GM23338 (cell line): ENCODE results near the gene FXYD7. TPM values are rescaled to one million over a fixed set of nuclear protein-coding genes. Genes with fewer than 3 reads are reported as not detected.

ENCODE experiments used
- ATAC-seq: fragments of 200-7000 bp; cut with Tn5 transposase; 3 replicates; pipeline ENCODE4 v1.9.1; 2020
- DNase-seq: peaks from one replicate; pipeline ENCODE4 v3.0.0-alpha.2; 2015; ENCODE audit warnings: low spot score
- H2AFZ ChIP-seq: fragments of 200-600 bp; sonication (generic); 2 replicates; pipeline ENCODE4 v1.8.0; 2016; ENCODE audit warnings: antibody characterized with exemption, mild to moderate bottlenecking, moderate library complexity
- H3F3A ChIP-seq: fragments of 200-600 bp; sonication (generic); replicated peaks from 2 replicates; pipeline ENCODE4 v1.8.0; 2017; ENCODE audit warnings: antibody characterized with exemption, mixed run types, low read depth
- H3K27ac ChIP-seq: fragments of 200-600 bp; sonication (generic); 2 replicates; pipeline ENCODE4 v1.6.1; 2016; ENCODE audit warnings: low read depth
- H3K27me3 ChIP-seq: fragments of 200-600 bp; sonication (generic); 2 replicates; pipeline ENCODE4 v1.8.0; 2016; ENCODE audit warnings: mild to moderate bottlenecking, mixed run types, moderate library complexity; ENCODE audit not compliant: insufficient read depth
- H3K36me3 ChIP-seq: fragments of 200-600 bp; sonication (generic); 2 replicates; pipeline ENCODE4 v1.8.0; 2016; ENCODE audit warnings: mild to moderate bottlenecking; ENCODE audit not compliant: insufficient read depth
- H3K4me1 ChIP-seq: fragments of 200-600 bp; sonication (generic); 2 replicates; pipeline ENCODE4 v1.8.0; 2016; ENCODE audit warnings: mild to moderate bottlenecking, moderate library complexity; ENCODE audit not compliant: insufficient read depth
- H3K4me2 ChIP-seq: fragments of 200-600 bp; sonication (generic); 2 replicates; pipeline ENCODE4 v1.7.1; 2017; ENCODE audit warnings: mixed run types
- H3K4me3 ChIP-seq: fragments of 200-600 bp; sonication (generic); 2 replicates; pipeline ENCODE4 v1.6.1; 2016; ENCODE audit warnings: mixed run types
- H3K79me2 ChIP-seq: fragments of 200-600 bp; sonication (generic); replicated peaks from 2 replicates; pipeline ENCODE4 v1.8.0; 2017; ENCODE audit warnings: mild to moderate bottlenecking; ENCODE audit not compliant: insufficient read depth
- H3K9me2 ChIP-seq: fragments of 200-600 bp; sonication (generic); 2 replicates; pipeline ENCODE4 v1.8.0; 2017; ENCODE audit not compliant: insufficient read depth
- H4K20me1 ChIP-seq: fragments of 200-600 bp; sonication (generic); replicated peaks from 2 replicates; pipeline ENCODE4 v1.8.0; 2017; ENCODE audit warnings: mild to moderate bottlenecking; ENCODE audit not compliant: insufficient read depth
- H3K27ac Mint-ChIP-seq: 2 replicates; pipeline ENCODE4 v1.8.0; 2020; ENCODE audit warnings: inconsistent platforms, mild to moderate bottlenecking, moderate library complexity, mixed read lengths
- H3K27me3 Mint-ChIP-seq: 3 replicates; pipeline ENCODE4 v1.8.0; 2022; ENCODE audit warnings: low read depth, mild to moderate bottlenecking, moderate library complexity, mixed read lengths, inconsistent platforms; ENCODE audit not compliant: insufficient read depth, poor library complexity
- H3K36me3 Mint-ChIP-seq: 3 replicates; pipeline ENCODE4 v1.8.0; 2021; ENCODE audit warnings: low read depth, mild to moderate bottlenecking, inconsistent platforms, moderate library complexity, mixed read lengths
- H3K4me1 Mint-ChIP-seq: 3 replicates; pipeline ENCODE4 v1.8.0; 2020; ENCODE audit warnings: mild to moderate bottlenecking, inconsistent platforms, mixed read lengths
- H3K4me3 Mint-ChIP-seq: 3 replicates; pipeline ENCODE4 v1.8.0; 2021; ENCODE audit warnings: moderate library complexity, mild to moderate bottlenecking, inconsistent platforms, mixed read lengths
- H3K9me3 Mint-ChIP-seq: 3 replicates; pipeline ENCODE4 v1.8.0; 2020; ENCODE audit warnings: moderate library complexity, mild to moderate bottlenecking, inconsistent platforms, mixed read lengths
- CREB1 ChIP-seq: fragments of 250-450 bp; sonication (Bioruptor Pico); IDR thresholded peaks from 2 replicates; pipeline ENCODE4 v1.5.0; 2020; ENCODE audit warnings: low read depth, mild to moderate bottlenecking, moderate library complexity
- CTCF ChIP-seq, 2 experiments: fragments of 200-600 bp in 1 of 2; sonication (generic) in 1 of 2; conservative IDR thresholded peaks; 2 replicates each; pipeline versions ENCODE4 v1.5.1 to v1.6.1; 2016 to 2017; ENCODE audit warnings: antibody characterized with exemption in 2 of 2, low read depth in 2 of 2, mild to moderate bottlenecking in 2 of 2, moderate library complexity in 1 of 2
- EZH2 ChIP-seq: fragments of 200-600 bp; sonication (generic); IDR thresholded peaks from one replicate; pipeline ENCODE4 v1.8.0; 2017; ENCODE audit warnings: antibody characterized with exemption, mild to moderate bottlenecking, low read depth; ENCODE audit not compliant: unreplicated experiment
- NANOG ChIP-seq: IDR thresholded peaks from 2 replicates; pipeline ENCODE4 v1.6.1; 2016; ENCODE audit warnings: antibody characterized with exemption, borderline replicate concordance
- ZNF114 ChIP-seq: fragments of 250-450 bp; sonication (Bioruptor Pico); IDR thresholded peaks from 2 replicates; pipeline ENCODE4 v1.5.0; 2020; ENCODE audit warnings: mild to moderate bottlenecking, moderate library complexity
- ZNF462 ChIP-seq: fragments of 250-450 bp; sonication (Bioruptor Pico); IDR thresholded peaks from 2 replicates; pipeline ENCODE4 v1.5.0; 2020; ENCODE audit warnings: mild to moderate bottlenecking, moderate library complexity
- polyA plus RNA-seq: library from polyadenylated mRNA; unstranded; fragments of >200 nt; fragmentation: Nextera tagmentation; extraction: Ambion mirVana; gene quantifications from 2 replicates; pipeline ENCODE4 v1.2.1, GENCODE V29; 2016
- total RNA-seq: library from RNA; depleted of rRNA; stranded (reverse); fragments of >200 nt; shearing (Covaris generic); gene quantifications from 2 replicates; pipeline ENCODE4 v1.2.3, GENCODE V29; 2014

FXYD7 gene
- total and polyA plus RNA-seq, 2 experiments from 2014 or later = 9.6 to 44.0 TPM

- TF ChIP-seq ZNF462 = no peak
- TF ChIP-seq CTCF (conservative IDR thresholded peaks at IDR 0.05; ENCODE audit: low read depth in 2 of 2) = no peak
- no peak for TF ChIP-seq CREB1 (CRISPR knock-in tag)
- TF ChIP-seq EZH2 = no peak
- no peak for TF ChIP-seq ZNF114 (CRISPR knock-in tag)
- TF ChIP-seq NANOG = no peak
Observed at GRCh38 chr19:35127871-35128270, 15.2 kb upstream of the FXYD7 start (continued).

GRCh38 chr19:35128398-35129057 lies 14.5 kb upstream of the FXYD7 start:
- Histone ChIP-seq H2AFZ (no peak overlapping the region), H3K27me3 (no peaks in the 10 kb centered on the region), H3K4me2 (no peak overlapping the region), H3K27ac (no peak overlapping the region), H3K36me3 (no peaks in the 10 kb centered on the region), H3K4me1 (no peaks in the 10 kb centered on the region; the same call in 1 of the 2 replicates), H3K79me2 (no peaks in the 10 kb centered on the region), H3K4me3 (no peak overlapping the region), H3K9me2 (peaks cover 10% of the 10 kb centered on the region), H4K20me1 (no peaks in the 10 kb centered on the region), H3F3A (no peaks in the 10 kb centered on the region)
- no peak for ATAC-seq
- H3K4me1 Mint-ChIP-seq = peaks cover 6% of the 10 kb centered on the region; the same call in 2 of the 3 replicates
- no peak for DNase-seq
- H3K27ac Mint-ChIP-seq = no peak overlapping the region
- no peak overlapping the region for H3K4me3 Mint-ChIP-seq
- no peaks in the 10 kb centered on the region for H3K9me3 Mint-ChIP-seq
- peaks cover 4% of the 10 kb centered on the region for H3K27me3 Mint-ChIP-seq
- H3K36me3 Mint-ChIP-seq = no peaks in the 10 kb centered on the region
- TF ChIP-seq ZNF462 = no peak
